IMR-90 (cell line): ENCODE measurements around the gene TARS3. TPM values are rescaled to one million over a fixed set of nuclear protein-coding genes. Genes with fewer than 3 reads are reported as not detected.

Experiments
- ATAC-seq: fragments of 200-7000 bp; cut with Tn5 transposase; 2 replicates; pipeline ENCODE4 v1.9.1; 2020; ENCODE audit warnings: low read depth, mild to moderate bottlenecking, moderate library complexity
- BruUV-seq: library from RNA; stranded (reverse); fragments of 400-500 nt; replicated peaks from 2 replicates; lab custom pipeline; 2021; lab: Mats Ljungman, UMichigan
- CTCF ChIA-PET: fragments of 300-600 bp; formaldehyde crosslinking; extraction: SDS; loops from one replicate; lab custom pipeline; 2021; ENCODE audit warnings: antibody characterized with exemption; lab: Yijun Ruan, JAX
- POLR2A ChIA-PET: fragments of 300-600 bp; sonication (Branson Sonifier 250); formaldehyde crosslinking; loops from one replicate; lab custom pipeline; 2022; ENCODE audit warnings: antibody characterized with exemption; ENCODE audit not compliant: unreplicated experiment; lab: Charles Lee
- DNase-seq: peaks from one replicate; pipeline ENCODE4 v3.0.0; 2013
- H2AFZ ChIP-seq: replicated peaks from 2 replicates; pipeline ENCODE3; 2013; ENCODE audit warnings: low read length, mild to moderate bottlenecking; ENCODE audit not compliant: poor library complexity
- H2AK5ac ChIP-seq: 2 replicates; pipeline ENCODE4 v1.6.1; 2013; ENCODE audit warnings: low read depth, low read length, inconsistent platforms
- H2AK9ac ChIP-seq: replicated peaks from 2 replicates; pipeline ENCODE3; 2013; ENCODE audit warnings: mild to moderate bottlenecking, low read depth, low read length, moderate library complexity; ENCODE audit not compliant: poor library complexity
- H2BK120ac ChIP-seq: 2 replicates; pipeline ENCODE4 v1.6.1; 2013; ENCODE audit warnings: low read depth, low read length, inconsistent platforms
- H2BK15ac ChIP-seq: 3 replicates; pipeline ENCODE4 v1.6.1; 2013; ENCODE audit warnings: low read depth, low read length, inconsistent platforms
- H2BK20ac ChIP-seq: 2 replicates; pipeline ENCODE4 v1.6.1; 2013; ENCODE audit warnings: low read depth, mild to moderate bottlenecking, inconsistent platforms, low read length, moderate library complexity
- H2BK5ac ChIP-seq: 2 replicates; pipeline ENCODE4 v1.6.1; 2013; ENCODE audit warnings: mild to moderate bottlenecking, low read depth, low read length, inconsistent platforms; ENCODE audit not compliant: poor library complexity, severe bottlenecking
- H3K14ac ChIP-seq: replicated peaks from 2 replicates; pipeline ENCODE4 v1.6.1; 2013; ENCODE audit warnings: low read depth, low read length, inconsistent platforms
- H3K18ac ChIP-seq: 2 replicates; pipeline ENCODE4 v1.6.1; 2013; ENCODE audit warnings: low read depth, low read length, control low read depth
- H3K23ac ChIP-seq: 2 replicates; pipeline ENCODE4 v1.6.1; 2013; ENCODE audit warnings: low read depth, low read length, inconsistent platforms
- H3K27ac ChIP-seq: 2 replicates; pipeline ENCODE4 v1.5.1; 2013; ENCODE audit warnings: mild to moderate bottlenecking, control low read depth, low read length; ENCODE audit not compliant: insufficient read depth
- H3K27me3 ChIP-seq: 2 replicates; pipeline ENCODE4 v1.6.1; 2013; ENCODE audit warnings: low read length; ENCODE audit not compliant: control insufficient read depth, insufficient read depth
- H3K36me3 ChIP-seq: 2 replicates; pipeline ENCODE4 v1.6.1; 2013; ENCODE audit warnings: low read length, mixed read lengths; ENCODE audit not compliant: control insufficient read depth, insufficient read depth
- H3K4ac ChIP-seq: 2 replicates; pipeline ENCODE4 v1.6.1; 2013; ENCODE audit warnings: low read depth, low read length, inconsistent platforms
- H3K4me1 ChIP-seq: 2 replicates; pipeline ENCODE4 v1.6.1; 2013; ENCODE audit warnings: low read length, mixed read lengths; ENCODE audit not compliant: control insufficient read depth, insufficient read depth
- H3K4me2 ChIP-seq: 2 replicates; pipeline ENCODE4 v1.6.1; 2013; ENCODE audit warnings: low read depth, mild to moderate bottlenecking, control low read depth, low read length, moderate library complexity
- H3K4me3 ChIP-seq: 2 replicates; pipeline ENCODE4 v1.5.1; 2013; ENCODE audit warnings: low read depth, mild to moderate bottlenecking, control low read depth, low read length, moderate library complexity; ENCODE audit not compliant: insufficient read depth
- H3K56ac ChIP-seq: 2 replicates; pipeline ENCODE4 v1.6.1; 2013; ENCODE audit warnings: low read length, inconsistent platforms; ENCODE audit not compliant: insufficient read depth; ENCODE audit errors: extremely low read depth
- H3K79me1 ChIP-seq, 2 experiments: 2 replicates each; pipeline ENCODE4 v1.6.1; 2013; ENCODE audit warnings: low read length in 2 of 2, inconsistent platforms in 1 of 2, low read depth in 1 of 2
- H3K9ac ChIP-seq: 2 replicates; pipeline ENCODE4 v1.6.1; 2013; ENCODE audit warnings: low read depth, low read length, control low read depth
- H3K9me1 ChIP-seq: 2 replicates; pipeline ENCODE4 v1.6.1; 2013; ENCODE audit warnings: low read length, inconsistent platforms; ENCODE audit not compliant: insufficient read depth
- H3K9me3 ChIP-seq: 2 replicates; pipeline ENCODE4 v1.6.1; 2013; ENCODE audit warnings: low read length; ENCODE audit not compliant: control insufficient read depth, insufficient read depth
- H4K20me1 ChIP-seq: 2 replicates; pipeline ENCODE4 v1.6.1; 2013; ENCODE audit warnings: low read length, inconsistent platforms; ENCODE audit not compliant: insufficient read depth
- H4K5ac ChIP-seq: 2 replicates; pipeline ENCODE4 v1.6.1; 2013; ENCODE audit warnings: mild to moderate bottlenecking, low read depth, low read length, control low read depth
- H4K8ac ChIP-seq, 2 experiments: 2 replicates each; pipeline ENCODE4 v1.6.1; 2013; ENCODE audit warnings: low read depth in 2 of 2, low read length in 2 of 2, control low read depth in 1 of 2, inconsistent platforms in 1 of 2
- H4K91ac ChIP-seq: 2 replicates; pipeline ENCODE4 v1.6.1; 2013; ENCODE audit warnings: low read depth, low read length, inconsistent platforms; ENCODE audit not compliant: insufficient read depth
- CEBPB ChIP-seq: IDR thresholded peaks from 2 replicates; pipeline ENCODE4 v1.6.1; 2012; ENCODE audit warnings: low read depth, low read length, improper control_type of control experiment
- CHD1 ChIP-seq: IDR thresholded peaks from 2 replicates; pipeline ENCODE4 v1.6.1; 2012; ENCODE audit warnings: low read depth, low read length, improper control_type of control experiment
- ELK1 ChIP-seq: fragments of 150-350 bp; IDR thresholded peaks from 2 replicates; pipeline ENCODE4 v1.6.1; 2016; ENCODE audit warnings: low read depth, mild to moderate bottlenecking, low read length, moderate library complexity, borderline replicate concordance
- FOS ChIP-seq: fragments of 150-350 bp; IDR thresholded peaks from 2 replicates; pipeline ENCODE4 v1.6.1; 2016; ENCODE audit warnings: low read depth, low read length
- MAZ ChIP-seq: IDR thresholded peaks from 2 replicates; pipeline ENCODE4 v1.6.1; 2012; ENCODE audit warnings: low read depth, mild to moderate bottlenecking, low read length, improper control_type of control experiment, moderate library complexity, borderline replicate concordance
- MXI1 ChIP-seq: IDR thresholded peaks from 2 replicates; pipeline ENCODE4 v1.6.1; 2012; ENCODE audit warnings: low read depth, mild to moderate bottlenecking, low read length, moderate library complexity, borderline replicate concordance
- NFE2L2 ChIP-seq: fragments of 150-350 bp; IDR thresholded peaks from 2 replicates; pipeline ENCODE4 v1.6.1; 2016; ENCODE audit warnings: low read depth, mild to moderate bottlenecking, low read length
- POLR2A ChIP-seq: IDR thresholded peaks from 2 replicates; pipeline ENCODE4 v1.6.1; 2012; ENCODE audit warnings: mild to moderate bottlenecking, low read depth, low read length
- RAD21 ChIP-seq: IDR thresholded peaks from 2 replicates; pipeline ENCODE4 v1.6.1; 2012; ENCODE audit warnings: low read length, improper control_type of control experiment
- RCOR1 ChIP-seq: IDR thresholded peaks from 2 replicates; pipeline ENCODE4 v1.6.1; 2012; ENCODE audit warnings: mild to moderate bottlenecking, low read length, improper control_type of control experiment; ENCODE audit not compliant: insufficient replicate concordance
- RFX5 ChIP-seq: IDR thresholded peaks from 2 replicates; pipeline ENCODE4 v1.8.0; 2012; ENCODE audit warnings: low read depth, mild to moderate bottlenecking, low read length, moderate library complexity
- SMC3 ChIP-seq: fragments of 150-350 bp; IDR thresholded peaks from 2 replicates; pipeline ENCODE4 v1.6.1; 2016; ENCODE audit warnings: low read depth, mild to moderate bottlenecking, antibody characterized with exemption, low read length, moderate library complexity
- USF2 ChIP-seq: fragments of 150-350 bp; IDR thresholded peaks from 2 replicates; pipeline ENCODE4 v1.6.1; 2017; ENCODE audit warnings: mild to moderate bottlenecking, antibody characterized with exemption, low read length, low read depth
- whole genome bisulfite sequencing, 2 experiments: methylation state at CpG; one replicate each; pipeline versions ENCODE4 v1.1.5 to v1.1.7; 2013; ENCODE audit warnings: missing lambda C conversion rate in 2 of 2; ENCODE audit not compliant: insufficient read length in 1 of 2; ENCODE audit errors: extremely low coverage in 2 of 2; 5-methylcytosine and 5-hydroxymethylcytosine counted together
- dilution Hi-C: fragments of 300-500 bp; cut with HindIII; formaldehyde crosslinking; loops from one replicate; pipeline ENCODE4 v1.14.3; 2018; ENCODE audit warnings: low sequenced_read_pairs; ENCODE audit not compliant: unreplicated experiment
- in situ Hi-C: fragments of 300-500 bp; cut with MboI; formaldehyde crosslinking; loops from 3 replicates; pipeline ENCODE4 v1.14.3; 2019; ENCODE audit warnings: low sequenced_read_pairs, inconsistent platforms, mixed read lengths
- intact Hi-C: fragments of 100-400 bp; cut with micrococcal nuclease; formaldehyde crosslinking; loops from 2 replicates; pipeline ENCODE4 v1.10.0; 2022
- polyA plus RNA-seq, 3 experiments: library from polyadenylated mRNA; depleted of rRNA; stranded (reverse); fragments of >200 nt; gene quantifications; 2 replicates each; pipeline ENCODE4 v1.2.3, GENCODE V29; 2012; ENCODE audit warnings: low replicate concordance in 1 of 3
- total RNA-seq: library from RNA; depleted of rRNA; stranded (reverse); fragments of >200 nt; gene quantifications from 2 replicates; pipeline ENCODE4 v1.2.3, GENCODE V29; 2012
- TF ChIP-seq, protein P1 (sequence below): conservative IDR thresholded peaks from 2 replicates; pipeline ENCODE4 v1.5.1; 2012; ENCODE audit warnings: mild to moderate bottlenecking, low read depth, low read length, improper control_type of control experiment

Gene TARS3
- total and polyA plus RNA-seq, 2 of the 4 experiments (the other 2 are of a cell fraction): 3.4 to 9.3 TPM

DNA sequence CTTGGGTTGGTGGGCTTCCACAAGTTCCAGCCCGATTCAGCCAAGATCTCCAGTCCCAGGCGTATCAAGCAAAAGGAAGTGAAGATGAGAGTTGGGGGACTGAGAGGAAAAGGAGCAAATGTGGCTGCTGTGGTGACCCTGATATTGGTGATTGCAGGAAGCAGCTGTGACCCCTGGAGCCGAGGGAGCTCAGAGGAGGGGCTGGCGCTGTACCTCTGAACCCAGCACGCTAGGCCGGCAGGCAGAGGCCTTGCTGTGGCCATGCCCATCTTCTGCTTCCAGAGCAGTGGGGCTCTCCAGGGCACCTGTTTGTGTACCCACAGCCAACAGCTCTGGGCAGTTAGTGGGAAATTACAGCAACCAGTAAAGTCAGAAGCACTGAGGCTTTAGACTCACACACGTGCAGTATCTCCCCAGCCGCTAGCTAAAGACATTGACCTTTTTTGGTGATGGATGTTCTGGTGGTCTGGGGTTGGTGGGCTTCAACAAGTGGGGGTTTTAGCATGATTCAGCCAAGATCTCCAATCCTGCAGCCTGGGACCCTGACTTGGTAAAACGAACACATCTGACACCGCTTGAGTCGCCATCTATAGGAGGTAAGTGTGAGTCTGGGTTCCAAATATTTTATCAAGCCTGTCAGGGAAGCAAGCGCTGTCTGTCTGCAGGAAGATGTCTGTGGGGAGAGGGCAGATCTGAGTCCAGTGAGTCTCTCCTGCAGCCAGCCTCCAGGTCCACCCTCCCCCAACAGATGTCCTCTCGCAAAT lies 105.2 kb downstream of the TARS3 start:
- Histone ChIP-seq H4K5ac (no peak overlapping the region), H2BK15ac (no peak overlapping the region), H3K27me3 (no peaks in the 10 kb centered on the region; the same call in 1 of the 2 replicates), H4K20me1 (no peaks in the 10 kb centered on the region), H3K23ac (no peak overlapping the region), H3K56ac (no peak overlapping the region), H3K9me1 (0 out of 2 replicates have a peak, but pooled peaks cover 2% of the 10 kb centered on the region), H3K36me3 (no peaks in the 10 kb centered on the region), H2BK20ac (no peak overlapping the region), H2AK5ac (no peak overlapping the region), H3K4me1 (peaks cover 3% of the 10 kb centered on the region), H2AFZ (no peak overlapping the region), H3K14ac (no peak overlapping the region), H2BK120ac (no peak overlapping the region), H4K91ac (no peak overlapping the region), H3K18ac (no peak overlapping the region), H2BK5ac (no peak overlapping the region), H2AK9ac (no peak overlapping the region), H3K79me1 (no peaks in the 10 kb centered on the region), H3K4ac (no peak overlapping the region), H3K4me3 (no peak overlapping the region), H3K9me3 (no peaks in the 10 kb centered on the region), H3K27ac (no peak overlapping the region), H3K4me2 (no peak overlapping the region), H3K9ac (no peak overlapping the region), H4K8ac (no peak overlapping the region)
- TF ChIP-seq CEBPB (no peak), RCOR1 (no peak), RFX5 (no peak), POLR2A (no peak), SMC3 (no peak), CHD1 (no peak), USF2 (no peak), ELK1 (no peak), FOS (no peak), MAZ (no peak), NFE2L2 (no peak), MXI1 (no peak), RAD21 (no peak)
- TF ChIP-seq, protein P1, sequence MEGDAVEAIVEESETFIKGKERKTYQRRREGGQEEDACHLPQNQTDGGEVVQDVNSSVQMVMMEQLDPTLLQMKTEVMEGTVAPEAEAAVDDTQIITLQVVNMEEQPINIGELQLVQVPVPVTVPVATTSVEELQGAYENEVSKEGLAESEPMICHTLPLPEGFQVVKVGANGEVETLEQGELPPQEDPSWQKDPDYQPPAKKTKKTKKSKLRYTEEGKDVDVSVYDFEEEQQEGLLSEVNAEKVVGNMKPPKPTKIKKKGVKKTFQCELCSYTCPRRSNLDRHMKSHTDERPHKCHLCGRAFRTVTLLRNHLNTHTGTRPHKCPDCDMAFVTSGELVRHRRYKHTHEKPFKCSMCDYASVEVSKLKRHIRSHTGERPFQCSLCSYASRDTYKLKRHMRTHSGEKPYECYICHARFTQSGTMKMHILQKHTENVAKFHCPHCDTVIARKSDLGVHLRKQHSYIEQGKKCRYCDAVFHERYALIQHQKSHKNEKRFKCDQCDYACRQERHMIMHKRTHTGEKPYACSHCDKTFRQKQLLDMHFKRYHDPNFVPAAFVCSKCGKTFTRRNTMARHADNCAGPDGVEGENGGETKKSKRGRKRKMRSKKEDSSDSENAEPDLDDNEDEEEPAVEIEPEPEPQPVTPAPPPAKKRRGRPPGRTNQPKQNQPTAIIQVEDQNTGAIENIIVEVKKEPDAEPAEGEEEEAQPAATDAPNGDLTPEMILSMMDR: no peak
- dilution Hi-C loops (no loop called here), intact Hi-C loops (no loop called here), in situ Hi-C loops (no loop called here)
- POLR2A ChIA-PET: no interaction called here
- ATAC-seq: no peak
- no TSS peak for BruUV-seq
- CTCF ChIA-PET: no interaction called here
- no peak for DNase-seq
- WGBS, 2 experiments: 80% methylated on average over 5 of the region's 13 CpGs; no CpG with 5 or more reads in 1 of the 2 experiments
